GM19035 (cell line): ENCODE measurements around the gene OR11H7.
"Not testable (repeated sequence)": the region's sequence is repeated elsewhere in the genome, so short reads cannot be mapped to it uniquely, and the experiment has no call there.

Source experiments
- ATAC-seq: cut with Tn5 transposase; IDR thresholded peaks from one replicate; pipeline ENCODE4 v1.9.1; 2021; ENCODE audit not compliant: unreplicated experiment

The OR11H7 gene

DNA sequence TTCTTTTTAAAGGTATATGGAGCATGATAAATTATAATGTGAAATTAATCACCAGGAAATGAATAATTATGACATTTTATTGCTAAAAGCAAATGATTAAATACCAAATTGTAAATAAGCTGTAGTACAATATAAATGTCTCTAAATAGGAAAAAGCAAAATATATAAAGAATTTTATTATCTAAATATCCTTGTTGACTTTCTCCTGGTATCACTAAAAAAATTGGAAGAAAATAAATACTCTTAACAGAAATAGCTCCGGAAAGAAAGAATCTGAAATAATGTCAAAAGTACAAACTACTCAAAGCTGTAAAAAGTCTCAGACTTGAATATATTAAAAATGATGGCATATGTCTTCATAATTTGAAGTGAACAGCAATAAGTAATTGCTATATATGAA is at the start of gene OR11H7:
Gene OR11H7, plus strand, starts transcription at position 301 of the 400 bp plus-strand sequence.
- ATAC-seq = no peak

DNA sequence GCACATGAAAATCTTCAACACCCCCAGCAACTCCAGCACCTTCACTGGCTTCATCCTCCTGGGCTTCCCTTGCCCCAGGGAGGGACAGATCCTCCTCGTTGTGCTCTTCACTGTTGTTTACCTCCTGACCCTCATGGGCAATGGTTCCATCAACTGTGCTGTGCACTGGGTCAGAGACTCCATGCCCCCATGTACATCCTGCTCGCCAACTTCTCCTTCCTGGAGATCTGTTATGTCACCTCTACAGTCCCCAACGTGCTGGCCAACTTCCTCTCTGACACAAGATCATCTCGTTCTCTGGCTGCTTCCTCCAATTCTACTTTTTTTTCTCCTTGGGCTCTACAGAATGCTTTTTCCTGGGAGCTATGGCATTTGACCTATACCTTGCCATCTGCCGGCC is 49.6 kb upstream of the OR11H7 start:
- no peak for ATAC-seq

DNA sequence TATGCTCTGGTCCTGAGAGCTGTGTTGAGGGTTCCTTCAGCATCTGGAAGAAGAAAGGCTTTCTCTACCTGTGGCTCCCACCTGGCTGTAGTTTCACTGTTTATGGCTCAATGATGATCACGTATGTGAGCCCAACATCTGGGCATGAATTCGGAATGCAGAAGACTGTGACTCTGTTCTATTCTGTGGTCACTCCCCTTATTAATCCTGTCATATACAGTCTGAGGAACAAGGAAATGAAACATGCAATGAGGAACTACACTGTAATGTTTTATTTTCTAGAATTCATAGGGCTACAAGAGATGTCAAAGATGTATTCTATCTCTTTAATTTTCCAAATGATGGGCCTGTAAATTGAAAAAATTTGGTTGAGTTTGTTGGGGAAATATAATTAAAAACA is 48.9 kb upstream of the OR11H7 start:
- ATAC-seq = no peak

DNA sequence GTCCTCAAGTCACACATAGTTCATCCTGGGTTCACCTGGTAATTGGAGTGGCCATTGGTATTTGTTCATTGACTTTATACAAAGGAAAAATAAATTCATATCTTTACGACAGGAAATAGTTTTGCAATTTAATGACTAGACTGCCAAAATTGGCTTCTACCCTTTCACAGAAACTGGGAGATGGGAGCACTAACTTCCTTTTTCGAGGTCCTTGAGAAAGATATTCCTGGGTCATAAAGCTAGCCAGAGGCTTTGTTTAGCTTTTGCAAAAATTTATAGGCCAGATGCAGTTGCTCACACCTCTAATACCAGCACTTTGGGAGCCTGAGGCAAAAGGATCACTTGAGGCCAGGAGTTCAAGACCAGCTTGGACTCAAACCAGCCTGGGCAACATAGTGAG is 48.3 kb upstream of the OR11H7 start:
- ATAC-seq = no peak

DNA sequence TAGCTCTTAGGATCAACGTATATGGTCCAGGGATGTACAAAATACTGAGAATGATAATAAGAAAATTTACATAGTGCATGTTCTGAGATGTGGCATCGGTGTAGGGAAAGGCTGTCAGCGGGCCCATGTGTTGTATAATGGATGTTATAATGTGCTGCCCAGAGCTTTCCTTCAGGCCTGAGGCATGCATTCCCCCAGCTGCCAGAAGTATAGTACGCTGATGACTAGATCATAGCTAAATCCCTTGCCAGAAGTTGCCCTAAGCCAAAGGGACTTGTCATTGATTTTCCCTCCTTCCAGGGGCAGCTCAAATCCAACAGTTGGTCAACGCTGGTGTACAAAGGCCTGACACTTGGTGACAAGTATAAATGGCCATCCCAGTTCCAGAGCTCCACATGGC is 44.6 kb upstream of the OR11H7 start:
- ATAC-seq = no peak

DNA sequence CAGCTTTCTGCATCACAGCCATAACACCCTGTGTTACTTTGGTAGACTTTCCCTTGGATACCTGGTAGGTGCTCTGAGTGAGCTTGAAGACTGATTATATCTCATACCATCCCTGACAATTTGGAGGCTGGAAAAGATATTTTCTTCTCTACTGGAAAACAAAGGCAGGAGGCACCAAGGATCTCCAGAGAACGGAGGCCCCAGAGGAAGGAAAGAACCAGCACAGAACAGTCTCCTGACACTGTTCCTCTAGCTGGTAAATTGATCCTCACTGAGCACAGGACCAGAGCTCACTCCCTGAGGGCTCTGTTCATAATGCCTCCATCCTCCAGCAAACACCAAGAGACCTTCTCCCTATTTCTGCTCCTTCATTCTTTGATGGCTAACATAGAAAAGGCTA is 38.2 kb upstream of the OR11H7 start, which contains the start of gene OR11G2:
Gene OR11G2, plus strand, starts transcription at position 301 of the 400 bp plus-strand sequence. CDS start 6,542 bp downstream, outside the sequence.
- no peak for ATAC-seq

DNA sequence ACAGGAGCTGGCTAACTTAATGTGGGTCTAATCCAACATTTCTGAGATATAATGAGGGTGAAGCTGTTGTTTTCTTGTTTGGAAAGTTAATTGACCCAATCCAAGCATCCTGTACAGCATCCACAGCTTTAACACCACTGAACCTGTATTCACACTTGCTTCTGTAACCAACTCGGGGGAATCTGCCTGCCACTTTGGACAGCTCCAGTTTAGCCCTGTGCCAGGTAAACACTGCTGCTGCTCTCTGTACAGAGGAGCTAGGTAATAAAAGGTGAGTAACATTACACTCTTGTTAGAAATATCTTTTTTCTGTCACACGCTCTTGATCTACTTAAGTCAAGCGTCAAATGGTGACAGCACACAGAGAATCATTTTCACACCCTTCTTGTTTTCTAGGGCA is 37.4 kb upstream of the OR11H7 start:
- no peak for ATAC-seq

DNA sequence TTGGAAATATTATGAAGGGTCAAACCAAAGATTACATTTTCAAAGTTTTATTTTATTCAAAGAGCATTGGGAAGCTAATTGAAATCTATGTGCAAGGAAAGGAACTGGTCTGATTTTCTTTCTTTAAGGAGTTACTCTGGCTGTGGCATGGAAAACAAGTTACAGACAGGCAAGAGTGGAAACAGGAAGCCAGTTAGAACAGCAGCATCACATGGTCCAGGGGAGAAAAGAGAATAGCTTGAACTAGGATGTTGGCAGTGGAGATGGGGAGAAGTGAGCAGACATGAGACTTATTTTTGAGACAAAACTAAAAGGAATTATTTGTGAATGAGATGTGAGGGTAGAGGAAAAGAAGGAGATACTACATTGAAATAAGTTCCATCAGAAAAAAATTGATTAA is 34.7 kb upstream of the OR11H7 start:
- no peak for ATAC-seq

DNA sequence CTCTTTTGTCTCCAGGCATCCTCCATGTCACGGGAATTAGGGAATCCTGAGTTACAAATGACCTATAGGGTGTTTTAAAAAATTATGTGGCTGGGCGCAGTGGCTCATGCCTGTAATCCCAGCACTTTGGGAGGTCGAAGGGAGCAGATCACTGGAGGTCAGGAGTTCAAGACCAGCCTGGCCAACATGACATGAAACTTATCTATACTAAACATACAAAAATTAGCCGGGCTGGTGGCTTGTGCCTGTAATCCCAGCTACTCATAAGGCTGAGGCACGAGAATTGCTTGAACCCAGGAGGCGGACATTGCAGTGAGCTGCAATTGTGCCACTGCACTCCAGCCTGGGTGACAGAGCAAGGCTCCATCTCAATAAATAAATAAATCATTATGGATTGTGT is 33.6 kb upstream of the OR11H7 start:
- not testable (repeated sequence) for ATAC-seq

DNA sequence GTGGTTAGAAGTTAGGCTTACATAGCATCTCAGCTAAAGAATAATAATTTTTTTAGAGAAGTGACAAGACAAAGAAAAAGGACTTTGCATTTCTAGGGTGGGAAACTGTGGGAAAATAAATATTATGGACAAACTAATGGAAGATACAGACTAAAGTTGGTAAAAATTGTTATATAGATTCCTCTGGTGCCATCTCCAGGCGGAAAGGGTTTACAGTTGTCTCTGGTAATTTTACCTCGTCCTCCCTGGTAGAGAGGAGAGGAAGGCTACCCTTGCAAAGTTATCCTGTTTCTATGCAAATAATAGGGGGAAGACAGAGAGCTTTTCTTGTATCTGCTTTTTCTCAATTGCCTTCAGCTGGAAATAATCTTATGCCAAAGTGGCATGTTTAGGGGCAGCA is 32.9 kb upstream of the OR11H7 start:
- ATAC-seq = no peak

DNA sequence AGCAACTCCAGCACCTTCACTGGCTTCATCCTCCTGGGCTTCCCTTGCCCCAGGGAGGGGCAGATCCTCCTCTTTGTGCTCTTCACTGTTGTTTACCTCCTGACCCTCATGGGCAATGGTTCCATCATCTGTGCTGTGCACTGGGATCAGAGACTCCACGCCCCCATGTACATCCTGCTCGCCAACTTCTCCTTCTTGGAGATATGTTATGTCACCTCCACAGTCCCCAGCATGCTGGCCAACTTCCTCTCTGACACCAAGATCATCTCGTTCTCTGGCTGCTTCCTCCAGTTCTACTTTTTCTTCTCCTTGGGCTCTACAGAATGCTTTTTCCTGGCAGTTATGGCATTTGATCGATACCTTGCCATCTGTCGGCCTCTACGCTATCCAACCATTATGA is 31.3 kb upstream of the OR11H7 start:
- ATAC-seq = no peak

DNA sequence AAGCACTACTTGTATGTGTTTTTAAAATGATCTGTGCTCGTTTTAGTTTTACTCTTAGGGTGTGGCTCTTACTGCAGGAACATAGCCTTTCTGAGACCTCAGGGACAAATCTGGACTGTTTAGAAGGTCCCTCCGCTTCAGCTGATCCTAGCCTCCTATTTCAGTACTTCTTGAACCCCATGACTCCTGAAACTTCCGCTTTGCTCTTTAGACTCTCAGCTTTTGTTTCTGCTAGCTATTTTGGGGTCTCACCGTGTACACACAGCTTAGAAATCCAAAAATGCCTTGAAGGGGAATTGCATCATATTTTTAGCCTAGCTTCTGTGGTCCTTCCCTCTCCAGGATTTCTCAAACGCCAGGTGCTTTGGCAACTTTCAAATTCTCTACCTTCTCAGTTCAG is 29.8 kb upstream of the OR11H7 start:
- ATAC-seq = no peak

DNA sequence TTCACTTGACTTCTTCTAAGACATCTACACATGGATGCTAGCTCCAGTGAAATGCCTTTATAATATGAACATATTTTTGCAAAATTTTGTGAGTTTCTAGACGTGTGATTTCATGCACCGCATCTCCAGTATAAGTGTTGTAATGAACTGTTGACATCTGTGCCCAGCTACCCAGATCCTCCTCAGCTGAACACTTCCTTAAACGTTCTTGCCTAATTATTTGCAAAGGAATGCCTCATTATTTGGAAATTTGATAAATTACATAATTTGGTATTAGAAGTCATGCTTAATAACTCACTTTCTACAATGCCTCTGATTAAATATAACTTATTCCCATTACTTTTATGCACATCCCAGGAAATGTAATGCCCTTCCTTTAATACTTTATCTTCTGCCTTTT is 24.1 kb upstream of the OR11H7 start:
- ATAC-seq = no peak

DNA sequence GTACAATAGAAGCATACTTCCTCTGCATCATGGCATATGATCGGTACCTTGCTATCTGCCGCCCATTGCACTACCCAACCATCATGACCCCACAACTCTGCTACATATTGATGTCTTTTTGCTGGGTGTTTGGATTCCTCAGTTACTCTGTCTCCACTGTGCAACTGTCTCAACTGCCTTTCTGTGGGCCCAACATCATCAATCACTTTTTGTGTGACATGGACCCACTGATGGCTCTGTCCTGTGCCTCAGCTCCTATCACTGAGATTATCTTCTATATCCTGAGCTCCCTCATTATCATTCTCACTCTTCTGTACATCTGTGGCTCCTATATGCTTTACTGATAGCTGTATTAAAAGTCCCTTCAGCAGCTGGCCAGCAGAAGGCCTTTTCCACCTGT is 19.2 kb upstream of the OR11H7 start:
- ATAC-seq = no peak

DNA sequence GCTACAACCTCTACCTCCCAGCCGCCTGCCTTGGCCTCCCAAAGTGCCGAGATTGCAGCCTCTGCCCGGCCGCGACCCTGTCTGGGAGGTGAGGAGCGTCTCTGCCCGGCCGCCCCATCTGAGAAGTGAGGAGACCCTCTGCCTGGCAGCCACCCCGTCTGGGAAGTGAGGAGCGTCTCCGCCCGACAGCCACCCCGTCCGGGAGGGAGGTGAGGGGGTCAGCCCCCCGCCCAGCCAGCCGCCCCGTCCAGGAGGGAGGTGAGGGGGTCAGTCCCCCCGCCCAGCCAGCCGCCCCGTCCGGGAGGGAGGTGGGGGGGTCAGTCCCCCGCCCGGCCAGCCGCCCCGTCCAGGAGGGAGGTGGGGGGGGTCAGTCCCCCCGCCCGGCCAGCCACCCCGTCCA is 16.4 kb upstream of the OR11H7 start:
- not testable (repeated sequence) for ATAC-seq

DNA sequence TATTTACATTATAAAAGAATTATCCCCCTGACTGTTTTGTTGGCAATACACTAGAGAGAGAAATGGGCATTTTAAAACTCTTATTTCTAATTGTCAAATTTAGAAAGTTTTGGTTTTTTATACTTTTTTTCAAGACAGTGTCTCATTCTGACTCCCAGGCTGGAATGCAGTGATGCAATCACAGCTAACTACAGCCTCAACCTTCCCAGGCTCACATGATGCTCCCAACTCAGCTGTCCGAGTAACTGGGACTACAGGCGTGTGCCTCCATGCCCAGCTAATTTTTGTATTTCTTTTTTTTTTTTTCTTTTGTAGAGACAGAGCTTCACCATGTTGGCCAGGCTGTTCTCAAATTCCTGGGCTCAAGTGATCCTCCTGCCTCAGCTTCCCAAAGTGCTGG is 13.6 kb upstream of the OR11H7 start:
- ATAC-seq = no peak

DNA sequence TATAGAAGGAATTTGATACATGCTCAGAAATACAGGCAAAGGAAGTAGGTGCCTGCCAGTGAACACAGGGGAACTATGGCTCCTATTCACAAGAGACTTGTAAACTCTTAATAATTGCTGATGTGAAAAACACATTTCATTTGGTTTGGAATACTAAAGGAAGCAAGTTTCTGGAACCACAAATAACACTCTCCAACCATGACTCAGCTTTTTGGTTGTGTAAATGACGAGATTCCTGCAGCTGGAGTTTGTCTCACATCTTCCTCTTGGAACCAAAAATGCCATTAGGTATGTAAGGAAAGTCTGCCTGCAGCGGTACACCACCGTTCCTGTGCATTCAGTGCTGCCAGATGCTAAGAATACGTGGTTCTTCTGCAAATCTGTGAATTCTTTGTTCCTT is 9.7 kb upstream of the OR11H7 start:
- no peak for ATAC-seq

DNA sequence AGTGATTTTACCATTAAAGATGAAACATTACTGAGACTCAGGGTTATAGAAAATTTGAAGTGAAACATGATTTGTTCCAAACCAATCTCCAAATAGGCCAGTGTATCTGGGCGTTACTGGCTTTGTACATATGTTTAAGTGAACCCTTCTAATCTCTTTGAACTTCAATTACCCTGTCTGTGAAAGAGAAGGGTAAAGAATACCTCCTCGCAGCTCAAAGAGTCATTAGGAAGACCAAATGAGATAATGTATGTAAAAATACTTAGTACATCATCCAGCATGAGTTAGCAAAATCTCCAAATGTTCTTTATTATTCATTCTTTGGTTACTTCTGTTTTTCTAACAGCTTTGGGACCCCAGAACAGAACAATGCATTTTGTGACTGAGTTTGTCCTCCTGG is 5.4 kb upstream of the OR11H7 start, which contains the start of gene OR11H6:
Gene OR11H6, plus strand, starts transcription at position 301 of the 400 bp plus-strand sequence. Its CDS starts 0 bp downstream, at position 301.
- ATAC-seq = no peak

DNA sequence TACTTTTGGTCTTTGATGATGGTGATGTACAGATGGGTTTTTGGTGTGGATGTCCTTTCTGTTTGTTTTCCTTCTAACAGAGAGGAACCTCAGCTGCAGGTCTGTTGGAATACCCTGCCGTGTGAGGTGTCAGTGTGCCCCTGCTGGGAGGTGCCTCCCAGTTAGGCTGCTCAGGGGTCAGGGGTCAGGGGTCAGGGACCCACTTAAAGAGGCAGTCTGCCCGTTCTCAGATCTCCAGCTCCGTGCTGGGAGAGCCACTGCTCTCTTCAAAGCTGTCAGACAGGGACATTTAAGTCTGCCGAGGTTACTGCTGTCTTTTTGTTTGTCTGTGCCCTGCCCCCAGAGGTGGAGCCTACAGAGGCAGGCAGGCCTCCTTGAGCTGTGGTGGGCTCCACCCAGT is 6.6 kb downstream of the OR11H7 start:
- not testable (repeated sequence) for ATAC-seq

DNA sequence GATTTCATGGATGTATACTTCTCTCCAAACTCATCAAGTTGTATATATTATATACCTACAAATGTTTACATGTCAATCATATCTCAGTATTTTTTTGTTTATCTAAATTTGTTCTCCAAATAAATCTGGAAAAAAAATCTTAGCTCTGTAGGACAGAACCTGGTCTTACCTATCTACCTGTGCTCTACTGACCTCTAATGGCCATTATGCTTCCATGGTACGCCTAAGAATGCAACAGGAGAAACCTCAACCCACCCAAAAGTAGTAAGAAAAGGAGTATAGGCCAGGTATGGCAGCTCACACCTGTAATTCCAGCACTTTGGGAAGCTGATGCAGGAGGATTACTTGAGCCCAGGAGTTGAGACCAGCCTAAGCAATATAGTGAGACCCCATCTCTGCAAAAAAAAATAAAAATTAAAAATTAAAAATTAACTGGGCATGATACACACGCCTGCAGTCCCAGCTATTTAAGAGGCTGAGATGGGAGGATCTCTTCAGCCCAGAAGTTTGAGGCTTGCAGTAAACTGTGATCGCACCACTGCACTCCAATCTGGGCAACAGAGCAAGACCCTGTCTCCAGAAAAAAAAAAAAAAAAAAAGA is 19.0 kb downstream of the OR11H7 start:
- no peak for ATAC-seq

DNA sequence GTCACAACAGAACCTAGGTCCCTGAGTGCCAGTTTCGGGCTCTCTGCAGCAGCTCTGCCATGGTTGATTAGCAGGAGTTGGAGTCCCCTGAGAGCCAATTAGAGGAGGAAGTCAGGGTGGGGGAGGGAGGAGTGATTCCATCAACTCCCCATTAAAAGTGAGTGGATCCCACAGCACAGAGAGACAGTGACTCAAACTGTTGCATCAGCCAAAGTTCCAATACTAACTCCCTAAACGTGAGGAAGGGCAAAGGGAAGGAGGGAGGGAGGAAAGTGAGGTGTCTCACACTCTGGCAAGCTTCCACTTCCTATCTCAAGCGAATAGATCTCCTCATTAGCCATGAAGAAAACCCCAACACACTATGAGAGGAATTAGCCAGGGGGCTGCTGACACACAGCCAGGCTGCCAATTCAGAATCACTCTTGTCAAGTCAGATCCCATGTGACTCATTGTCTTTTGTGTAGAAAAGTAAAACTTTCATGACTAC is 33.9 kb downstream of the OR11H7 start:
- ATAC-seq = no peak

DNA sequence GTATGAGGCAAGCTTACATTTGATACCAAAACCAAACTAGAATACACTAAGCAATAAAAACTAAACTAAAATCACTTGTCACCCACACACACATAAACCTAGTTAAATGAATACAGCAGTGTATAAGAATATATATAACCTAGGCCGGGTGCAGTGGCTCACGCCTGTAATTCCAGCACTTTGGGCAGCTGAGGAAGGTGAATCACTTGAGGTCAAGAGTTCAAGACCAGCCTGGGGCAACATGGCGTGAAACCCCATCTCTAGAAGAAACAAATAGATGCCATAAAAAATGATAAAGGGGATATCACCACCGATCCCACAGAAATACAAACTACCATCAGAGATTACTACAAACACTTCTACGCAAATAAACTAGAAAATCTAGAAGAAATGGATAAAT is 35.6 kb downstream of the OR11H7 start:
- not testable (repeated sequence) for ATAC-seq

DNA sequence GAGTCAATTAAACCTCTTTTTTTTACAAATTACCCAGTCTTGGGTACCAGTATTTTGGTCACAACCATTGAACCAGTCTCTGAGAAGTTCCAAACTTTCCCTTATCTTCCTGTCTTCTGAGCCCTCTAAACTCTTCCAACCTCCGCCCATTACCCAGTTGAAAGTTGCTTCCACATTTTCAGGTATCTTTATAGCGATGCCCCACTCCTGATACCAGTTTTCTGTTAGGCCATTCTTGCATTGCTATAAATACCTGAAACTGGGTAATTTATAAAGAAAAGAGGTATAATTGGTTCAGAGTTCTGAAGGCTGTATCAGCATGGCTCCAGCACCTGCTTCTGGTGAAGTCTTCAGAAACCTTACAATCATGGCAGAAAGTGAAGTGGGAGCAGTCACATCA is 45.3 kb downstream of the OR11H7 start:
- no peak for ATAC-seq
